K562 (cell line): ENCODE data around the gene LHPP. TPM values are rescaled to one million over a fixed set of nuclear protein-coding genes. Genes with fewer than 3 reads are reported as not detected.

Experiments
- ATAC-seq: fragments of 200-7000 bp; cut with Tn5 transposase; 3 replicates; pipeline ENCODE4 v1.9.1; 2020; ENCODE audit warnings: moderate library complexity
- BruUV-seq: library from RNA; stranded (reverse); fragments of 400-500 nt; replicated peaks from 2 replicates; lab custom pipeline; 2021; lab: Mats Ljungman, UMichigan
- CTCF ChIA-PET: fragments of 300-600 bp; formaldehyde crosslinking; extraction: SDS; loops from one replicate; lab custom pipeline; 2021; ENCODE audit warnings: low intra/inter-chr PET ratio; lab: Yijun Ruan, JAX
- POLR2A ChIA-PET: fragments of 300-600, 350-650 bp; sonication (Branson Sonifier 250); formaldehyde crosslinking; extraction: SDS; loops from one replicate; lab custom pipeline; 2021; ENCODE audit warnings: antibody characterized with exemption, inconsistent platforms; lab: Yijun Ruan, JAX
- DNase-seq, 4 experiments: peaks; one replicate each; pipeline versions ENCODE4 v3.0.0 to v3.0.0-alpha.2; 2011 to 2018; ENCODE audit warnings: low spot score in 3 of 4, mixed read lengths in 3 of 4; ENCODE audit errors: extremely low read depth in 1 of 4
- FAIRE-seq: peaks from 2 replicates; lab custom pipeline; 2011; peaks lifted over from hg19 to GRCh38; lab: Jason Lieb, UNC
- H2AFZ ChIP-seq: 2 replicates; pipeline ENCODE4 v1.6.0; 2011; ENCODE audit warnings: low read depth, low read length, control low read depth, inconsistent platforms
- H3K27ac ChIP-seq: fragments of 200-600 bp; 3 replicates; pipeline ENCODE4 v1.8.0; 2011; ENCODE audit warnings: low read depth, mild to moderate bottlenecking, control low read depth, inconsistent platforms, low read length, moderate library complexity, mixed read lengths; ENCODE audit errors: extremely low read depth
- H3K27me3 ChIP-seq, 2 experiments: fragments of 300-600 bp in 1 of 2; 2 replicates in 1 of 2; 3 replicates in 1 of 2; pipeline versions ENCODE4 v1.6.0 to v1.8.0; 2011; ENCODE audit warnings: inconsistent platforms in 2 of 2, low read length in 2 of 2, mild to moderate bottlenecking in 1 of 2, mixed read lengths in 1 of 2, moderate library complexity in 1 of 2; ENCODE audit not compliant: control insufficient read depth in 2 of 2, insufficient read depth in 2 of 2
- H3K36me3 ChIP-seq: fragments of 300-600 bp; 3 replicates; pipeline ENCODE4 v1.8.0; 2011; ENCODE audit warnings: mild to moderate bottlenecking, low read length, inconsistent platforms; ENCODE audit not compliant: control insufficient read depth, insufficient read depth
- H3K4me1 ChIP-seq, 2 experiments: fragments of 200-600 bp in 1 of 2; replicated peaks in 1 of 2; 2 replicates in 1 of 2; 3 replicates in 1 of 2; pipeline versions ENCODE4 v1.5.1 to v1.8.0; 2011; ENCODE audit warnings: inconsistent platforms in 2 of 2, low read length in 2 of 2, mild to moderate bottlenecking in 1 of 2, mixed read lengths in 1 of 2, moderate library complexity in 1 of 2; ENCODE audit not compliant: control insufficient read depth in 2 of 2, insufficient read depth in 2 of 2
- H3K4me2 ChIP-seq: 2 replicates; pipeline ENCODE4 v1.6.1; 2011; ENCODE audit warnings: low read length, control low read depth, inconsistent platforms, mixed read lengths; ENCODE audit not compliant: insufficient read depth
- H3K4me3 ChIP-seq: fragments of 200-600 bp; sonication (generic), shearing (Covaris generic); 2 replicates; pipeline ENCODE4 v1.5.1; 2016; ENCODE audit warnings: control low read depth, inconsistent platforms
- H3K79me2 ChIP-seq: fragments of 200-600 bp; 3 replicates; pipeline ENCODE4 v1.8.0; 2011; ENCODE audit warnings: low read length, inconsistent platforms; ENCODE audit not compliant: control insufficient read depth, insufficient read depth
- H3K9ac ChIP-seq, 2 experiments: 2 replicates each; pipeline versions ENCODE4 v1.6.0 to v1.6.1; 2011; ENCODE audit warnings: low read depth in 2 of 2, low read length in 2 of 2, control low read depth in 1 of 2, inconsistent platforms in 1 of 2, mild to moderate bottlenecking in 1 of 2, mixed read lengths in 1 of 2; ENCODE audit not compliant: insufficient read depth in 1 of 2
- H3K9me1 ChIP-seq: one replicate; pipeline ENCODE4 v1.6.0; 2011; ENCODE audit warnings: inconsistent platforms, mild to moderate bottlenecking, low read length, moderate library complexity; ENCODE audit not compliant: control insufficient read depth, insufficient read depth
- H3K9me3 ChIP-seq: replicated peaks from 2 replicates; pipeline ENCODE4 v1.5.1; 2011; ENCODE audit warnings: low read depth, low read length, inconsistent platforms; ENCODE audit not compliant: control insufficient read depth, insufficient read depth
- H4K20me1 ChIP-seq: replicated peaks from 2 replicates; pipeline ENCODE4 v1.6.1; 2011; ENCODE audit warnings: low read length, inconsistent platforms, mixed read lengths; ENCODE audit not compliant: control insufficient read depth, insufficient read depth
- CBX5 ChIP-seq: IDR thresholded peaks from 2 replicates; pipeline ENCODE4 v1.6.1; 2014; ENCODE audit warnings: low read depth, borderline replicate concordance
- E2F4 ChIP-seq: sonication (generic); formaldehyde crosslinking; IDR thresholded peaks from 2 replicates; pipeline ENCODE4 v1.8.0; 2022; ENCODE audit warnings: mild to moderate bottlenecking, low read depth, missing genetic modification reagents
- FOS ChIP-seq: IDR thresholded peaks from 3 replicates; pipeline ENCODE4 v1.6.1; 2011; ENCODE audit not compliant: insufficient read length; ENCODE audit errors: extremely low read depth
- HDAC3 ChIP-seq: fragments of 450-650 bp; IDR thresholded peaks from 2 replicates; pipeline ENCODE4 v1.6.1; 2018; ENCODE audit warnings: borderline replicate concordance, mild to moderate bottlenecking, moderate library complexity; ENCODE audit not compliant: partially characterized antibody
- PHB2 ChIP-seq: fragments of 450-650 bp; IDR thresholded peaks from 2 replicates; pipeline ENCODE4 v1.6.1; 2017; ENCODE audit warnings: low read depth
- STAT5B ChIP-seq: fragments of 250-450 bp; sonication (Bioruptor Pico); IDR thresholded peaks from 2 replicates; pipeline ENCODE4 v1.8.0; 2021; ENCODE audit warnings: mild to moderate bottlenecking, inconsistent platforms
- ZNF134 ChIP-seq: fragments of 250-450 bp; sonication (Bioruptor Pico); conservative IDR thresholded peaks from 2 replicates; pipeline ENCODE4 v1.4.0; 2020
- ZNF778 ChIP-seq: fragments of 450-650 bp; formaldehyde crosslinking; IDR thresholded peaks from 2 replicates; pipeline ENCODE4 v1.4.0; 2020; ENCODE audit warnings: mild to moderate bottlenecking, moderate library complexity
- WGBS: fragments of 100-300 bp; shearing (Covaris generic); methylation state at CpG from one replicate; pipeline ENCODE4 v1.1.6; 2016; ENCODE audit warnings: low coverage, mixed read lengths; ENCODE audit not compliant: insufficient coverage; ENCODE audit errors: missing lambda C conversion rate; 5-methylcytosine and 5-hydroxymethylcytosine counted together
- in situ Hi-C: fragments of 300-500 bp; cut with MboI; formaldehyde crosslinking; loops from 4 replicates; pipeline ENCODE4 v1.15.0; 2018; ENCODE audit warnings: inconsistent platforms, mixed read lengths
- intact Hi-C: fragments of 100-400 bp; cut with micrococcal nuclease; formaldehyde crosslinking; loops from 2 replicates; pipeline ENCODE4 v1.14.2; 2022
- polyA plus RNA-seq, 8 experiments: library from polyadenylated mRNA; depleted of rRNA in 4 of 8; stranded (reverse) in 5 of 8; unstranded in 3 of 8; fragments of >200 nt; fragmentation: Nextera tagmentation in 2 of 8; fragmentation: Illumina TruSeq in 1 of 8; extraction: Ambion mirVana in 2 of 8; extraction: Trizol in 1 of 8; gene quantifications; 2 replicates each; pipeline versions ENCODE4 v1.2.1 to v1.2.3, GENCODE V29; 2011 to 2014; ENCODE audit warnings: inconsistent platforms in 1 of 8, missing spikeins in 1 of 8
- total RNA-seq, 7 experiments: library from RNA; depleted of rRNA in 6 of 7; stranded (reverse); fragments of >200 nt in 6 of 7; fragmentation: Illumina TruSeq in 2 of 7; extraction: Trizol in 2 of 7; gene quantifications; 2 replicates each; pipeline versions ENCODE4 v1.2.1 to v1.2.3, GENCODE V29; 2011 to 2021; ENCODE audit warnings: low replicate concordance in 1 of 7

Gene LHPP
- total and polyA plus RNA-seq, 9 of the 15 experiments (the other 6 are each of a cell fraction or from before 2014, with no cell fraction given), result 0.34 to 7.4 (median 3.0) TPM

- ATAC-seq, result no peak
- no peak overlapping the region for H3K27ac ChIP-seq
- no peak overlapping the region for H3K4me2 ChIP-seq
- no peaks in the 10 kb centered on the region for H3K9me3 ChIP-seq
- TF ChIP-seq ZNF134 (CRISPR knock-in tag) (no peak), E2F4 (CRISPR knock-in tag) (no peak), FOS (no peak), HDAC3 (no peak), PHB2 (no peak), ZNF778 (CRISPR knock-in tag) (no peak), CBX5 (no peak), STAT5B (CRISPR knock-in tag) (no peak)
- ChIA-PET CTCF (no interaction called here), POLR2A (interaction anchor here (1.1 kb wide), 1 partner anchor 168 kb away, joined by 4 read pairs; no protein-coding TSS in a partner anchor)
- FAIRE-seq, result no peak
- no peaks in the 10 kb centered on the region for H4K20me1 ChIP-seq
- WGBS, result 29% methylated on average over 11 of the region's 23 CpGs
- BruUV-seq, result no TSS peak
- peaks cover 0 to 8% of the 10 kb centered on the region in 2 experiments; a peak in 2 of 5 replicates for H3K4me1 ChIP-seq
- no peaks in the 10 kb centered on the region for H3K9me1 ChIP-seq
- H3K9ac ChIP-seq, result no peak overlapping the region
- peaks cover 0 to 31% of the 10 kb centered on the region in 2 experiments; a peak in 3 of 5 replicates for H3K27me3 ChIP-seq
- H2AFZ ChIP-seq, result no peak overlapping the region
- no peaks in the 10 kb centered on the region for H3K36me3 ChIP-seq
- intact Hi-C loops, result no loop called here
- no peak for DNase-seq
- H3K79me2 ChIP-seq, result no peaks in the 10 kb centered on the region
- no peak overlapping the region for H3K4me3 ChIP-seq
- in situ Hi-C loops, result no loop called here
These were observed 97.0 kb downstream of the LHPP start for GRCh38 chr10:124558339-124559321.
